HG03432 (cell line): ENCODE results near the gene MTMR2.

Source experiments
- ATAC-seq: cut with Tn5 transposase; IDR thresholded peaks from one replicate; pipeline ENCODE4 v1.9.1; 2021; ENCODE audit warnings: mild to moderate bottlenecking, moderate library complexity; ENCODE audit not compliant: unreplicated experiment

MTMR2 gene

DNA sequence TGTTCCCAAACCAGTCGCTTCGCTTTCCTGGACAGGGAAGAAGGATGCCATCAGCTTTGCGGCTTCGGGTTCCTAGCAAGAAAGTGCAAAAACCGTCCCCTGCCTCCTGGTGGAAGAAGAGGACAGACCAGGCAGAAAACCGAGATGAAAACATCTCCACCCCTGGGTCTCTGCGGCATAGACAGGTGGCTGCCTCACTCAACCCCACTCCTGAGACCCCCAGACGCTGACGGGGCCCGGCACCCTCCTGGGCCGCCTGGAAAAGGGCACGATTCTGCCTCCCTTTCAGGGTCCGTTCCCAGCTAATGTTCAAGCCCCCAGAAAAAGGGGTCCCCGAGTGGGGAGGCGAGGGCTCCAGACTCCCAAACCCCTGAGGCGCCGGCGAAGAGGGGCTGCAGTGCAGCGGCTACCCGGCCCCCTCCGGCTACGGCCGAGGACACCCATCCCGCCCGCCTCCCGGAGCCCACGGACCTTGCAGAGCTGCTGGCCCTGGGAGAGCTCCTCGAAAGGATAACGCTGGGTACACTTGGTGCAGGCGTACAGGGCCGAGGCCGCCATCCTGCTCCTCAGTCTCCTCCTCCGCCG, 134.9 kb downstream of the MTMR2 start:
- ATAC-seq, result peak; percentile 2
